HL-60/S4 treated with retinoic acid at 250 ng/mL for 4 days and 3 days (cell line): ENCODE data around the gene NOTCH4.
"Not testable (repeated sequence)": the region's sequence is repeated elsewhere in the genome, so short reads cannot be mapped to it uniquely, and the experiment has no call there.

ENCODE experiments used
- in situ Hi-C: fragments of 300-500 bp; cut with MboI; formaldehyde crosslinking; loops from 2 replicates; pipeline ENCODE4 v1.7.0; 2022; ENCODE audit warnings: low sequenced_read_pairs

Gene NOTCH4

GRCh38 chr6:32218167-32218566 lies 5.7 kb downstream of the NOTCH4 start:
- in situ Hi-C loops = no loop called here

- in situ Hi-C loops = no loop called here
Measured at GRCh38 chr6:32216998-32217397, 6.9 kb downstream of the NOTCH4 start.

GRCh38 chr6:32216285-32216684 lies 7.6 kb downstream of the NOTCH4 start:
- in situ Hi-C loops = no loop called here

GRCh38 chr6:32215617-32216016 lies 8.2 kb downstream of the NOTCH4 start:
- in situ Hi-C loops = no loop called here

- in situ Hi-C loops = no loop called here
Measured at GRCh38 chr6:32214126-32214525, 9.7 kb downstream of the NOTCH4 start.

GRCh38 chr6:32213649-32214048 lies 10.2 kb downstream of the NOTCH4 start:
- in situ Hi-C loops = no loop called here

- in situ Hi-C loops = no loop called here
Measured at GRCh38 chr6:32212076-32212760, 11.6 kb downstream of the NOTCH4 start.

GRCh38 chr6:32211432-32211831 lies 12.4 kb downstream of the NOTCH4 start:
- in situ Hi-C loops = not testable (repeated sequence)

- in situ Hi-C loops = no loop called here
Measured at GRCh38 chr6:32210191-32210601, 13.7 kb downstream of the NOTCH4 start.

- in situ Hi-C loops = no loop called here
Measured at GRCh38 chr6:32208996-32209395, 14.9 kb downstream of the NOTCH4 start.

- in situ Hi-C loops = no loop called here
Measured at GRCh38 chr6:32204268-32204715, 19.6 kb downstream of the NOTCH4 start.

- in situ Hi-C loops = no loop called here
Measured at GRCh38 chr6:32203426-32204267, 20.2 kb downstream of the NOTCH4 start.

- in situ Hi-C loops = no loop called here
Measured at GRCh38 chr6:32202186-32202585, 21.7 kb downstream of the NOTCH4 start.

- in situ Hi-C loops = no loop called here
Measured at GRCh38 chr6:32200711-32201475, 23.0 kb downstream of the NOTCH4 start.

- in situ Hi-C loops = no loop called here
Measured at GRCh38 chr6:32198866-32199265, 25.0 kb downstream of the NOTCH4 start.

GRCh38 chr6:32198345-32198696 lies 25.5 kb downstream of the NOTCH4 start:
- in situ Hi-C loops = no loop called here

GRCh38 chr6:32196682-32197616 lies 26.9 kb downstream of the NOTCH4 start:
- in situ Hi-C loops = no loop called here

GRCh38 chr6:32195902-32196681 lies 27.8 kb downstream of the NOTCH4 start:
- in situ Hi-C loops = no loop called here

GRCh38 chr6:32195652-32195901 lies 28.3 kb downstream of the NOTCH4 start:
- in situ Hi-C loops = no loop called here
